Ishikawa (cell line): Measurements from ENCODE around the gene MEGF11.

Experiments used
- CEBPB ChIP-seq: IDR thresholded peaks from 2 replicates; pipeline ENCODE4 v1.6.1; 2012
- CREB1 ChIP-seq: IDR thresholded peaks from 2 replicates; pipeline ENCODE4 v1.6.1; 2012; ENCODE audit warnings: low read depth
- FOXM1 ChIP-seq: IDR thresholded peaks from 2 replicates; pipeline ENCODE4 v1.6.1; 2012; ENCODE audit warnings: low read depth, borderline replicate concordance
- RAD21 ChIP-seq: IDR thresholded peaks from 2 replicates; pipeline ENCODE4 v1.6.1; 2012; ENCODE audit warnings: low read depth
- REST ChIP-seq: IDR thresholded peaks from 2 replicates; pipeline ENCODE4 v1.6.1; 2012; ENCODE audit warnings: low read depth, mild to moderate bottlenecking
- TCF12 ChIP-seq: IDR thresholded peaks from 2 replicates; pipeline ENCODE4 v1.6.1; 2012; ENCODE audit warnings: low read depth
- USF1 ChIP-seq: IDR thresholded peaks from 2 replicates; pipeline ENCODE4 v1.6.1; 2012
- YY1 ChIP-seq: IDR thresholded peaks from 2 replicates; pipeline ENCODE4 v1.6.1; 2012; ENCODE audit warnings: low read depth

- no peak for TF ChIP-seq REST
- TF ChIP-seq TCF12: no peak
- TF ChIP-seq CEBPB: no peak
- TF ChIP-seq RAD21: peak; percentile 28; the same call in 1 of the 2 replicates
- TF ChIP-seq FOXM1: no peak
- TF ChIP-seq USF1: no peak
- TF ChIP-seq YY1: no peak
- TF ChIP-seq CREB1: no peak
These were observed 291.4 kb downstream of the MEGF11 start for GRCh38 chr15:65962187-65962586.
